Keratinocyte (primary cell): ENCODE data around the gene MAGI2. TPM values are rescaled to one million over a fixed set of nuclear protein-coding genes. Genes with fewer than 3 reads are reported as not detected.

Experiments
- DNase-seq: peaks from one replicate; pipeline ENCODE4 v3.0.0-alpha.2; 2011; ENCODE audit warnings: low read depth, missing footprints, low spot score
- FAIRE-seq: peaks from 2 replicates; lab custom pipeline; 2011; peaks lifted over from hg19 to GRCh38; lab: Jason Lieb, UNC
- H2AFZ ChIP-seq: 2 replicates; pipeline ENCODE4 v1.6.0; 2012; ENCODE audit warnings: low read length, control low read depth, inconsistent platforms; ENCODE audit not compliant: control insufficient read depth
- H3K27ac ChIP-seq: 2 replicates; pipeline ENCODE4 v1.5.1; 2011; ENCODE audit warnings: low read length; ENCODE audit not compliant: control insufficient read depth, insufficient read depth
- H3K27me3 ChIP-seq: 3 replicates; pipeline ENCODE4 v1.6.0; 2011; ENCODE audit warnings: low read length; ENCODE audit not compliant: control insufficient read depth, insufficient read depth; ENCODE audit errors: extremely low read depth
- H3K36me3 ChIP-seq, 2 experiments: 2 replicates in 1 of 2; 3 replicates in 1 of 2; pipeline ENCODE4 v1.5.1; 2011; ENCODE audit warnings: low read length in 2 of 2, mild to moderate bottlenecking in 1 of 2; ENCODE audit not compliant: control insufficient read depth in 2 of 2, insufficient read depth in 2 of 2; ENCODE audit errors: extremely low read depth in 1 of 2
- H3K4me1 ChIP-seq: 3 replicates; pipeline ENCODE4 v1.5.1; 2011; ENCODE audit warnings: low read length; ENCODE audit not compliant: control insufficient read depth, insufficient read depth; ENCODE audit errors: extremely low read depth
- H3K4me2 ChIP-seq: 3 replicates; pipeline ENCODE4 v1.6.0; 2011; ENCODE audit warnings: low read depth, low read length; ENCODE audit not compliant: control insufficient read depth, insufficient read depth; ENCODE audit errors: extremely low read depth
- H3K4me3 ChIP-seq, 3 experiments: fragments of 200-600 bp in 1 of 3; sonication (generic) in 1 of 3; 2 replicates in 2 of 3; 3 replicates in 1 of 3; pipeline ENCODE4 v1.5.1; 2011 to 2016; ENCODE audit warnings: low read length in 3 of 3, mild to moderate bottlenecking in 3 of 3, control low read depth in 2 of 3, inconsistent platforms in 1 of 3, low read depth in 1 of 3, mixed read lengths in 1 of 3, mixed run types in 1 of 3, moderate library complexity in 1 of 3; ENCODE audit not compliant: control insufficient read depth in 2 of 3, insufficient read depth in 2 of 3; ENCODE audit errors: extremely low read depth in 1 of 3
- H3K79me2 ChIP-seq: 2 replicates; pipeline ENCODE4 v1.6.0; 2012; ENCODE audit warnings: low read length; ENCODE audit not compliant: control insufficient read depth, insufficient read depth
- H3K9ac ChIP-seq: 3 replicates; pipeline ENCODE4 v1.6.0; 2011; ENCODE audit warnings: low read length; ENCODE audit not compliant: control insufficient read depth, insufficient read depth; ENCODE audit errors: extremely low read depth
- H3K9me1 ChIP-seq: 3 replicates; pipeline ENCODE4 v1.6.0; 2011; ENCODE audit warnings: low read length; ENCODE audit not compliant: control insufficient read depth, insufficient read depth; ENCODE audit errors: extremely low read depth
- H3K9me3 ChIP-seq: 2 replicates; pipeline ENCODE4 v1.5.1; 2012; ENCODE audit warnings: low read depth, low read length; ENCODE audit not compliant: control insufficient read depth
- H4K20me1 ChIP-seq: 3 replicates; pipeline ENCODE4 v1.6.0; 2011; ENCODE audit warnings: low read length; ENCODE audit not compliant: control insufficient read depth, insufficient read depth; ENCODE audit errors: extremely low read depth
- EZH2 ChIP-seq: IDR thresholded peaks from one replicate; pipeline ENCODE4 v1.6.1; 2012; ENCODE audit warnings: inconsistent platforms, mild to moderate bottlenecking, low read length, moderate library complexity
- dilution Hi-C: fragments of 300-500 bp; cut with MboI; formaldehyde crosslinking; loops from one replicate; pipeline ENCODE4 v1.7.0; 2020; ENCODE audit warnings: low sequenced_read_pairs; ENCODE audit not compliant: extremely low pct_ligation_motif_present
- polyA plus RNA-seq, 5 experiments: library from polyadenylated mRNA; depleted of rRNA in 3 of 5; stranded (reverse) in 3 of 5; stranded (forward) in 1 of 5; unstranded in 1 of 5; fragments of >200 nt; gene quantifications; 1 replicate in 1 of 5; 2 replicates in 3 of 5; 3 replicates in 1 of 5; pipeline versions ENCODE4 v1.2.1 to v1.2.3, GENCODE V29; 2011 to 2012; ENCODE audit warnings: missing spikeins in 2 of 5, low read depth in 1 of 5, low replicate concordance in 1 of 5
- TF ChIP-seq, protein P1 (sequence below), 3 experiments: IDR thresholded peaks in 1 of 3; conservative IDR thresholded peaks in 1 of 3; optimal IDR thresholded peaks in 1 of 3; 2 replicates in 2 of 3; 3 replicates in 1 of 3; pipeline versions ENCODE3 to v1.5.1; 2011; ENCODE audit warnings: low read length in 3 of 3, mild to moderate bottlenecking in 3 of 3, moderate library complexity in 2 of 3, control low read depth in 1 of 3, inconsistent platforms in 1 of 3; ENCODE audit not compliant: insufficient read depth in 2 of 3; ENCODE audit errors: extremely low read depth in 1 of 3

MAGI2 gene
- polyA plus RNA-seq, 1 donor (not counting 4 experiments of a cell fraction or from before 2014, with no cell fraction given): 0.07 TPM

DNA sequence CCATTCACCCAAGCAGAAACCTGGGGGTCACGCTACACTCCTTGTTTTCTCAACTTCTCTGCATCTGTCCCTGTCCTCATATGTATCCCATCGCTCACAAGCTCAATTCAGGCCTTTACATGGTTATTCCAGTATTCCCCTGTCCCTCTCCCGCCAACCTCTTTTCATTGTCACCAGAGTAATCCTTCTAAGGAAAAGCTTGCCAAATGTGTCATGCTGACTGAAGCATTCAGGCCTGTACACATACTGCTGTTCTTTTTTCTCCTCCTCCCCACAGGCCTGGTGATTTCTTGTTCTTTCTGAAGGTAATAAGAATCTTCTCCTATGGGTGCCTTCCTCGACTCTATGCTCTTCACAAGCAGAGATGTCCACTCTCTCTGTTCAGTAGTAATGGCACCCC is 1372.7 kb downstream of the MAGI2 start:
- FAIRE-seq: no peak
- Histone ChIP-seq H3K4me3 (no peak overlapping the region), H3K4me1 (peaks cover 4% of the 10 kb centered on the region), H3K4me2 (no peak overlapping the region), H3K27me3 (no peaks in the 10 kb centered on the region), H3K9me1 (no peaks in the 10 kb centered on the region), H3K36me3 (no peaks in the 10 kb centered on the region), H4K20me1 (no peaks in the 10 kb centered on the region), H3K9me3 (no peaks in the 10 kb centered on the region), H3K79me2 (no peaks in the 10 kb centered on the region), H2AFZ (no peak overlapping the region), H3K27ac (no peak overlapping the region), H3K9ac (no peak overlapping the region)
- dilution Hi-C loops: no loop called here
- no peak for DNase-seq
- no peak for TF ChIP-seq EZH2
- TF ChIP-seq, protein P1, sequence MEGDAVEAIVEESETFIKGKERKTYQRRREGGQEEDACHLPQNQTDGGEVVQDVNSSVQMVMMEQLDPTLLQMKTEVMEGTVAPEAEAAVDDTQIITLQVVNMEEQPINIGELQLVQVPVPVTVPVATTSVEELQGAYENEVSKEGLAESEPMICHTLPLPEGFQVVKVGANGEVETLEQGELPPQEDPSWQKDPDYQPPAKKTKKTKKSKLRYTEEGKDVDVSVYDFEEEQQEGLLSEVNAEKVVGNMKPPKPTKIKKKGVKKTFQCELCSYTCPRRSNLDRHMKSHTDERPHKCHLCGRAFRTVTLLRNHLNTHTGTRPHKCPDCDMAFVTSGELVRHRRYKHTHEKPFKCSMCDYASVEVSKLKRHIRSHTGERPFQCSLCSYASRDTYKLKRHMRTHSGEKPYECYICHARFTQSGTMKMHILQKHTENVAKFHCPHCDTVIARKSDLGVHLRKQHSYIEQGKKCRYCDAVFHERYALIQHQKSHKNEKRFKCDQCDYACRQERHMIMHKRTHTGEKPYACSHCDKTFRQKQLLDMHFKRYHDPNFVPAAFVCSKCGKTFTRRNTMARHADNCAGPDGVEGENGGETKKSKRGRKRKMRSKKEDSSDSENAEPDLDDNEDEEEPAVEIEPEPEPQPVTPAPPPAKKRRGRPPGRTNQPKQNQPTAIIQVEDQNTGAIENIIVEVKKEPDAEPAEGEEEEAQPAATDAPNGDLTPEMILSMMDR (optimal IDR thresholded peaks at IDR 0.05 in 1 of 3, IDR thresholded peaks at IDR 0.05 in 1 of 3, conservative IDR thresholded peaks at IDR 0.05 in 1 of 3; ENCODE audit: extremely low read depth in 1 of 3, insufficient read depth in 2 of 3, low read length in 3 of 3): no peak

GRCh38 chr7:78080241-78080640 is 1373.2 kb downstream of the MAGI2 start:
- H4K20me1 ChIP-seq: no peaks in the 10 kb centered on the region
- H3K9me3 ChIP-seq: no peaks in the 10 kb centered on the region
- no peak overlapping the region for H3K27ac ChIP-seq
- no peak overlapping the region for H2AFZ ChIP-seq
- H3K27me3 ChIP-seq: no peaks in the 10 kb centered on the region
- peaks cover 4% of the 10 kb centered on the region for H3K4me1 ChIP-seq
- no peak overlapping the region for H3K9ac ChIP-seq
- H3K9me1 ChIP-seq: no peaks in the 10 kb centered on the region
- DNase-seq (no peak), FAIRE-seq (no peak)
- dilution Hi-C loops: no loop called here
- no peak overlapping the region for H3K4me3 ChIP-seq
- H3K79me2 ChIP-seq: no peaks in the 10 kb centered on the region
- H3K4me2 ChIP-seq: no peak overlapping the region
- H3K36me3 ChIP-seq: no peaks in the 10 kb centered on the region
- TF ChIP-seq EZH2: no peak
- TF ChIP-seq, protein P1 (optimal IDR thresholded peaks at IDR 0.05 in 1 of 3, IDR thresholded peaks at IDR 0.05 in 1 of 3, conservative IDR thresholded peaks at IDR 0.05 in 1 of 3; ENCODE audit: extremely low read depth in 1 of 3, insufficient read depth in 2 of 3, low read length in 3 of 3): no peak
